Activated CD4-positive, alpha-beta T cell treated with anti-CD3 and anti-CD28 coated beads, Interleukin-2, amount 10 ng/mL, durations not matched to agents 7 days and 5 days (primary cell): ENCODE measurements around the gene B3GLCT. TPM values are rescaled to one million over a fixed set of nuclear protein-coding genes. Genes with fewer than 3 reads are reported as not detected.

Source experiments
- CTCF ChIA-PET: fragments of 350-600 bp; sonication (Branson Sonifier 250); formaldehyde crosslinking; loops from one replicate; lab custom pipeline; 2021; ENCODE audit warnings: antibody characterized with exemption; lab: Charles Lee
- POLR2A ChIA-PET: fragments of 350-600 bp; sonication (Branson Sonifier 250); formaldehyde crosslinking; loops from one replicate; lab custom pipeline; 2021; ENCODE audit warnings: antibody characterized with exemption; lab: Charles Lee
- DNase-seq: peaks from one replicate; pipeline ENCODE4 v3.0.0-alpha.2; 2020
- H3K27ac Mint-ChIP-seq: one replicate; pipeline ENCODE4 v1.8.0; 2021; ENCODE audit warnings: mild to moderate bottlenecking, moderate library complexity, mixed read lengths
- H3K27me3 Mint-ChIP-seq: one replicate; pipeline ENCODE4 v1.8.0; 2021; ENCODE audit warnings: mixed read lengths
- H3K36me3 Mint-ChIP-seq: one replicate; pipeline ENCODE4 v1.8.0; 2021; ENCODE audit warnings: low read depth, mixed read lengths
- H3K4me1 Mint-ChIP-seq: one replicate; pipeline ENCODE4 v1.8.0; 2021; ENCODE audit warnings: mixed read lengths
- H3K4me3 Mint-ChIP-seq: one replicate; pipeline ENCODE4 v1.8.0; 2021; ENCODE audit warnings: mild to moderate bottlenecking, moderate library complexity, mixed read lengths
- H3K9me3 Mint-ChIP-seq: one replicate; pipeline ENCODE4 v1.8.0; 2021; ENCODE audit warnings: mixed read lengths
- total RNA-seq, 2 experiments: library from RNA; stranded (reverse); gene quantifications; one replicate each; pipeline ENCODE4 v1.2.3, GENCODE V29; 2021

Gene B3GLCT
- total RNA-seq, 2 experiments from 2014 or later = 4.7 to 5.4 TPM

DNA sequence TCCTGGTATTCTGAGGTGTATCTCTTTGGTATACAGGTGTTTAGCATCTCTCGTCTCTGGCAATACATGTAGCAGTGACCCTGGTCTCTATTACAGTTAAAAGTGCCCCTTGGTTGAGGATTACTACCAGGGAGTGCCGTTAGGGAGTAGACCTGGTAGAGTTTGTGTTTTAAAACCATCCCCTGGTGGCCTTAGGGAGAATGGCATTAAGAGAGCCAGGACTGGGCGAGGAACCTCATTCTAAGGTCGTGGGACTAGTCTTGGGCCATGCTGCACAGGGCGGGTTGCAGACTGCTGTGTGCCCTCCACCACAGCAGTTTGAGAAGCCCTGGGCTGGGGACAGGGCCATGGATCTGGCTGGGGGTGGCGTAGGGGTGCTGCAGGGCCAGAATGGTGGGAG lies 35.0 kb downstream of the B3GLCT start:
- ChIA-PET POLR2A (no interaction called here), CTCF (no interaction called here)
- Mint-ChIP-seq H3K27me3 (no peaks in the 10 kb centered on the region), H3K4me1 (no peaks in the 10 kb centered on the region), H3K27ac (no peak overlapping the region), H3K36me3 (no peaks in the 10 kb centered on the region), H3K9me3 (no peaks in the 10 kb centered on the region), H3K4me3 (no peak overlapping the region)
- no peak for DNase-seq

DNA sequence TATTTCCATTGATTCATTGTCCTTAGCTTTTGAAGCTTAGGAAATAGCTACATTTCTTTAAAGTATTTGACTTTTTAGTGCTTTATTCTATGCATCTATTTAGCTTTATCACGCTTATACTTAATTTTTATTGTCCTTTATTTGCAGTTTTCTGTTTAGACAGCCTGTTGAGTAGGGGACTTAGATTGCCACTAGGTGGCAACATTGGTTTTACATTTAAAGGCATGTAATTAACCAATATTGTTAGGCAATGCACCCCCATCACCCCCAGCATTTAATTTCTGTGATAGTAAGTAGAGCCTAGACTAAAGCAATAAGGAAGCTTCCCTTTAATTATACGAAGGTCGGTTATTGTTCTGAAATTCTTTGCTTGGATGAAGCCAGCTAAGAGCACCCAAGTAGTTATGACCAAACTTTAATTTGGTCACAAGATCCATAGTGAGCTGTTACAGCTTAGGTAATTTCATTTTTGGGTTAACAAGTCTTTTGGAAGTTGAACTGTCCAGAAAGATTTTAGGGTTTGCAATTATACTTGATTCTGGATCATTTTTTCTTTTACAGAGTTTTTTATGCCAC lies 36.5 kb downstream of the B3GLCT start:
- Mint-ChIP-seq H3K27me3 (no peaks in the 10 kb centered on the region), H3K4me3 (no peak overlapping the region), H3K36me3 (no peaks in the 10 kb centered on the region), H3K4me1 (no peaks in the 10 kb centered on the region), H3K9me3 (no peaks in the 10 kb centered on the region), H3K27ac (no peak overlapping the region)
- ChIA-PET CTCF (interaction anchor here (0.5 to 2.1 kb wide), 4 partner anchors 10 to 242 kb away, joined by 3 to 5 read pairs (median 4); no protein-coding TSS in a partner anchor), POLR2A (no interaction called here)
- peak; percentile 8 for DNase-seq

DNA sequence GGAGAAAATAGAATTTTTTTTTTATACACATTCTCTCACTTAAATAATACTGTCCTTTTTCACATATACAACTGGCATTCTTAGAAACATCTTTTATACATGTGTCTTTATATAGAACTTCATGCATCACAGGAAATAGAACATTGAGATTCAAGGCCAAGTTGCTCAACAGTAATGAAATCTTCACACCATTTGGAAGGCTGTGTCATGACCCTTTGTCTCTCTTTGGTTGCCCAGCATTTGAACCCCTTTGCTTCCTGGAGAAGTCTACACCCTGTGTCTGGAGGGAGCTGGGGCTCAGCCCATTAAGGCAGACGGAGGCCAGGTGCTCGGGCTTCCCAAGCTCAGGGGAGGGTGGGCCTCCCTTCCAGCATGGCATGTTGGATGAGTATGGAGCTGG lies 41.1 kb downstream of the B3GLCT start:
- POLR2A ChIA-PET = no interaction called here
- no peak for DNase-seq
- CTCF ChIA-PET = interaction anchor here (0.9 kb wide), 1 partner anchor 184 kb away, joined by 3 read pairs; no protein-coding TSS in a partner anchor
- Mint-ChIP-seq H3K27ac (no peak overlapping the region), H3K4me3 (no peak overlapping the region), H3K4me1 (no peaks in the 10 kb centered on the region), H3K36me3 (no peaks in the 10 kb centered on the region), H3K27me3 (no peaks in the 10 kb centered on the region), H3K9me3 (no peaks in the 10 kb centered on the region)

DNA sequence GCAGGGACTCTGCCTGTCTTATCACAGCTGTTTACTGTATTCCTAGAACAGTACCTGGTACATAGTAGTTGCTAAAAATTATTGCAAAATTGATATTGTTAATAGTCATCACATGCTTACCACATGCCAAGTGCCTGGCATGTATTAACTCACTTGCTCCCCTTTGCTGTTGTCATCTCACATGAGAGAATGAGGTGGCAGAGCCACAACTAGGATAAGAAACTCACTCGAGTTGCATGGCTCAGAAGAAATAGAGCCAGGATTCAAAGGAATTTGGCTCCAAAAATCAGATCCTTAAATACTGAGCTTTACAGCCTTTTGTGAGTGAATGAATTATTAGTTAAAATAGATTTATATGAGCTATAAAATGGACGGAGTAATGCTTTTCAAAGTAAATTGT lies 42.6 kb downstream of the B3GLCT start:
- POLR2A ChIA-PET = no interaction called here
- Mint-ChIP-seq H3K27me3 (no peaks in the 10 kb centered on the region), H3K4me3 (no peak overlapping the region), H3K27ac (no peak overlapping the region), H3K4me1 (no peaks in the 10 kb centered on the region), H3K36me3 (no peaks in the 10 kb centered on the region), H3K9me3 (no peaks in the 10 kb centered on the region)
- CTCF ChIA-PET = no interaction called here
- DNase-seq = no peak

DNA sequence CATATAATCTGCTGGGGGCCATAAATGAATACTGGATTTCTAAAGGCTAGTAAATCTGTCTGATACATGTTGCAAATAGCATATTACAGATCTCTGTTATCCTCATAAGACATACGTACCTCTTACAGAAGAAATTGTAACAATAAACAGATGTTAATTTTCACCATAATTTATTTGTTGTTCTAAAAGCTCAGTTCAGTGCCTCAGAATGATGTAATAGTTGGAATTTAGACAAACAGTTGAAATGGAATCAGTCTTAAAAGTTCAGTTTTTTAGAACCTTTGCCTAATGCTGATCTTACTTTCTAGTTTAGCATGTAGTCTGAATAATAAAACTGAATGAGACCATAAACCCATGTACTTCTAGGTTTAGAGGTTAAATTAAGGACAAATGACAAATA lies 43.1 kb downstream of the B3GLCT start:
- POLR2A ChIA-PET = no interaction called here
- H3K27ac Mint-ChIP-seq = no peak overlapping the region
- no peaks in the 10 kb centered on the region for H3K9me3 Mint-ChIP-seq
- H3K36me3 Mint-ChIP-seq = no peaks in the 10 kb centered on the region
- no peak overlapping the region for H3K4me3 Mint-ChIP-seq
- CTCF ChIA-PET = no interaction called here
- DNase-seq = no peak
- no peaks in the 10 kb centered on the region for H3K4me1 Mint-ChIP-seq
- no peaks in the 10 kb centered on the region for H3K27me3 Mint-ChIP-seq

GRCh38 chr13:31245598-31246373 lies 46.0 kb downstream of the B3GLCT start:
- ChIA-PET POLR2A (no interaction called here), CTCF (interaction anchor here (1.7 kb wide), 1 partner anchor 36 kb away, joined by 3 read pairs; no protein-coding TSS in a partner anchor)
- Mint-ChIP-seq H3K27ac (no peak overlapping the region), H3K27me3 (no peaks in the 10 kb centered on the region), H3K4me3 (no peak overlapping the region), H3K4me1 (no peaks in the 10 kb centered on the region), H3K9me3 (no peaks in the 10 kb centered on the region), H3K36me3 (no peaks in the 10 kb centered on the region)
- DNase-seq = no peak

DNA sequence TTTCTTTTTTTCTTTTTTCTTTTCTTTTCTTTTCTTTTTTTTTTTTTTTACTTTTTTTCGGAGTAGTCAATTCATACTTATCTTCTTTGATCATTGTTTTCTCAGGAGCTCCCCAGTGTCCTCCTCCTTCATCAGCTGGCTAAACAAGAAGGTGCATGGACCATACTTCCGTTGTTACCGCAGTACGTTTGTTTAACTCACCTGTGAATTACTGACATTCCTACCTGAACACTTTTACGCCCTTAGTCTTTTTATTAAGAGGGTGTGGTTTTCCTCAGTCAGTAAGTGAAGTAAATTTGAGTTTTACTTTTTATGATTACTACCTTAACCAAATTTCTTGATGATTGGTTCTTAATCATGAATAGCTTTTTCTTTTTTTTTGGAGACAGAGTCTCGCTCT lies 47.1 kb downstream of the B3GLCT start:
- no peak overlapping the region for H3K4me3 Mint-ChIP-seq
- DNase-seq = no peak
- H3K36me3 Mint-ChIP-seq = peaks cover 2% of the 10 kb centered on the region
- no peak overlapping the region for H3K27ac Mint-ChIP-seq
- ChIA-PET POLR2A (no interaction called here), CTCF (interaction anchor here (1.4 to 1.7 kb wide), 2 partner anchors 14 to 34 kb away, joined by 3 to 4 read pairs; no protein-coding TSS in a partner anchor)
- no peaks in the 10 kb centered on the region for H3K27me3 Mint-ChIP-seq
- H3K4me1 Mint-ChIP-seq = no peaks in the 10 kb centered on the region
- H3K9me3 Mint-ChIP-seq = no peaks in the 10 kb centered on the region

DNA sequence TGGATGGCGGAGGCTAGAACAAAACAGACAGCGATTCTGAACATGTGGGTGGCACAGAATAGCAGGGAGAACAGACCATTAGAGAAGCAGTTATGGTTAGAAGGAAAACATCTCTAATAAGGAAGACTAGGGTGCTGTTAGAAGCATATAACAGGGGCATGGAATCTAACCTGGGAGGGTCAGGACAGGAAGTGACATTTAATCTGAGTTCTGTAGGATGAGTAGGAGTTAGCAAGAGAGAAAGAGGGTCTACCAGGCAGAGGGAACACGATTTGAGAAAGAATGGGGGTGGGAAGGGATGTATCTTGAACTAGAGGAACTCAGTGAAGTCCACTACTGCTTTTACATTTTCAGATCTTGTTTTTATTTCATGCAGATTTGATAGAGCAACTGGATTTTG lies 48.6 kb downstream of the B3GLCT start:
- CTCF ChIA-PET = interaction anchor here (1.1 kb wide), 1 partner anchor 10 kb away, joined by 3 read pairs; no protein-coding TSS in a partner anchor
- Mint-ChIP-seq H3K27me3 (no peaks in the 10 kb centered on the region), H3K9me3 (peaks cover 2% of the 10 kb centered on the region), H3K36me3 (peaks cover 4% of the 10 kb centered on the region), H3K4me3 (no peak overlapping the region), H3K4me1 (no peaks in the 10 kb centered on the region), H3K27ac (no peak overlapping the region)
- POLR2A ChIA-PET = no interaction called here
- DNase-seq = no peak

DNA sequence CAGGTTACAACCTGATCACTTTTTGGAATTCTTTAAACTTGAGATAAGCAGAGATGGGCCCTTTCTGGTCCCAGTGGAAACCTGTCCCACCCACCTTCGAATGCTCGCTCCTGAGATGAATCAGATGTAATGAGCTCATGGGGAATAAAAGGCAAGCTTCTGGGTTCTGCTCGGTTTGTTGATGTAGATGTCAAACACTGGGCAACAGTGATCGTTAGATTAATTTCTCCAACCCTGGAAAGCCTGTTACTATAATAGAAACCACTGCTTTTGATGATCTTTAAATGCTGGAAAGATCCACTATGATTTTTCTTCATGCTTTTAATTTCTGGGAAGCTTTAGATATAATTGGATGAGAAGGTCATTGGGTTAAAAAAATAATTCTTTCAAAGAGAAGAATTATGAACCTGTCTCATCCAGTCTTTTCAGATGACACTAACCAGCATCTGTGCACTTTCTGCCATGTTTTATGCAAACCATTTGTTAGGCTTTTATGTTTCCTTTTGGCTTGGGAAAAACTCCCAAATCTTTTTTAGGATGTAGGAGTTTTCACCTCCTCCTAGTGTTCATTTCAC lies 49.3 kb downstream of the B3GLCT start:
- DNase-seq = no peak
- peaks cover 4% of the 10 kb centered on the region for H3K36me3 Mint-ChIP-seq
- H3K4me3 Mint-ChIP-seq = no peak overlapping the region
- no peak overlapping the region for H3K27ac Mint-ChIP-seq
- no peaks in the 10 kb centered on the region for H3K4me1 Mint-ChIP-seq
- POLR2A ChIA-PET = no interaction called here
- H3K27me3 Mint-ChIP-seq = no peaks in the 10 kb centered on the region
- CTCF ChIA-PET = no interaction called here
- peaks cover 2% of the 10 kb centered on the region for H3K9me3 Mint-ChIP-seq

DNA sequence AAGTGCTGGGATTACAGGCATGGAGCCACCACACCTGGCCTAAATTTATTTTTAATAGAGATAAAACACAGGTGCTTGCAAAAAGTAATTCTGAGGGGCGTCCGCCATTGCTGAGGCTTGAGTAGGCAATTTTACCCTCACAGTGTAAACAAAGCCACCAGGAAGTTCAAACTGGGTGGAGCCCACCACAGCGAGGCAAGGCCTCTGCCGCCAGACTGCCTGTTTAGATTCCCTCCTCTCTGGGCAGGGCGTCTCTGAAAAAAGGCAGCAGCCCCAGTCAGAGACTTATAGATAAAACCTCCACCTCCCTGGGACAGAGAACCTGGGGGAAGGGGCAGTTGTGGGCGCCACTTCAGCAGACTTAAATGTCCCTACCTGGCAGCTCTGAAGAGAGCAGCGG lies 50.7 kb downstream of the B3GLCT start:
- no peak overlapping the region for H3K4me3 Mint-ChIP-seq
- CTCF ChIA-PET = no interaction called here

GRCh38 chr13:31261241-31261640 lies 61.5 kb downstream of the B3GLCT start:
- Mint-ChIP-seq H3K4me3 (no peak overlapping the region), H3K27me3 (no peaks in the 10 kb centered on the region), H3K27ac (no peak overlapping the region), H3K9me3 (no peaks in the 10 kb centered on the region), H3K36me3 (no peaks in the 10 kb centered on the region), H3K4me1 (no peaks in the 10 kb centered on the region)
- ChIA-PET CTCF (no interaction called here), POLR2A (no interaction called here)
- DNase-seq = no peak

More for the DNA sequence above, 50.7 kb downstream of the B3GLCT start:
- Mint-ChIP-seq H3K27ac (no peak overlapping the region), H3K27me3 (no peaks in the 10 kb centered on the region), H3K4me1 (no peaks in the 10 kb centered on the region), H3K36me3 (peaks cover 4% of the 10 kb centered on the region), H3K9me3 (peaks cover 2% of the 10 kb centered on the region)
- no peak for DNase-seq
- POLR2A ChIA-PET = no interaction called here

GRCh38 chr13:31263346-31263745 lies 63.6 kb downstream of the B3GLCT start:
- H3K9me3 Mint-ChIP-seq = peaks cover 2% of the 10 kb centered on the region
- DNase-seq = no peak
- peaks cover 2% of the 10 kb centered on the region for H3K36me3 Mint-ChIP-seq
- H3K27ac Mint-ChIP-seq = no peak overlapping the region
- no peaks in the 10 kb centered on the region for H3K4me1 Mint-ChIP-seq
- ChIA-PET CTCF (no interaction called here), POLR2A (no interaction called here)
- H3K27me3 Mint-ChIP-seq = no peaks in the 10 kb centered on the region
- H3K4me3 Mint-ChIP-seq = no peak overlapping the region

DNA sequence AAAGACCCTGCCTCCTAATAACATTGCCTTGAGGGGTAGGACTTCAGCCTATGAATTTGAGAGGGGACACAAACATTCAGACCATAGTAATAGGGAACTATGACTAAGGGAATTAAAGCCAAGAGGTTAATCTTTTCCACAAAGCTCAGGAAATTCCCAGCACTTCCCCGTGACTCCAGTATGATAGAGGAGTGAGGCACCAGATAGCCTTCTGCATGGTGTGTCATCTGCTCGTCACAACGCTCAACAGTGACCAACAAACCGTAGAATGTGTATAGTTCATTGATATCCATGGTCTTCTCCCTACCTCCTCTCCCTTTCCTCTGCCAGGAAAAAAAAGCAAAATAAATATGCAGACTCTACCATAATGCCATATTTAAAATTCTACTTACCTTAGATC lies 64.4 kb downstream of the B3GLCT start:
- Mint-ChIP-seq H3K4me1 (no peaks in the 10 kb centered on the region), H3K27me3 (no peaks in the 10 kb centered on the region), H3K4me3 (no peak overlapping the region), H3K36me3 (peaks cover 2% of the 10 kb centered on the region), H3K27ac (no peak overlapping the region), H3K9me3 (peaks cover 2% of the 10 kb centered on the region)
- no peak for DNase-seq
- POLR2A ChIA-PET = no interaction called here
- CTCF ChIA-PET = no interaction called here
